PC-9 (cell line): ENCODE data around the gene PER3. TPM values are rescaled to one million over a fixed set of nuclear protein-coding genes. Genes with fewer than 3 reads are reported as not detected.

ENCODE experiments used
- BruUV-seq: library from RNA; stranded (reverse); fragments of 400-500 nt; replicated peaks from 2 replicates; lab custom pipeline; 2021; lab: Mats Ljungman, UMichigan
- CTCF ChIA-PET: fragments of 300-600 bp; sonication (Branson Sonifier 250); formaldehyde crosslinking; loops from one replicate; lab custom pipeline; 2022; ENCODE audit warnings: antibody characterized with exemption; lab: Charles Lee
- POLR2A ChIA-PET: fragments of 300-600 bp; sonication (Branson Sonifier 250); formaldehyde crosslinking; loops from one replicate; lab custom pipeline; 2022; ENCODE audit warnings: antibody characterized with exemption; ENCODE audit not compliant: unreplicated experiment; lab: Charles Lee
- DNase-seq, 2 experiments: peaks; one replicate each; pipeline versions ENCODE4 v3.0.0 to v3.0.0-alpha.2; 2015 to 2022; ENCODE audit warnings: mixed read lengths in 1 of 2
- H2AFZ ChIP-seq: fragments of 200-600 bp; sonication (generic); 2 replicates; pipeline ENCODE4 v1.8.1; 2017; ENCODE audit warnings: antibody characterized with exemption
- H3F3A ChIP-seq: fragments of 200-600 bp; sonication (generic); 2 replicates; pipeline ENCODE4 v1.8.1; 2017; ENCODE audit warnings: antibody characterized with exemption, mild to moderate bottlenecking, low read depth; ENCODE audit not compliant: insufficient read depth
- H3K27ac ChIP-seq: fragments of 200-600 bp; sonication (generic); 2 replicates; pipeline ENCODE4 v1.6.1; 2016; ENCODE audit warnings: mixed run types
- H3K27me3 ChIP-seq: fragments of 200-600 bp; sonication (generic); 2 replicates; pipeline ENCODE4 v1.6.1; 2016; ENCODE audit warnings: low read depth, mixed run types; ENCODE audit not compliant: insufficient read depth
- H3K36me3 ChIP-seq: fragments of 200-600 bp; sonication (generic); 2 replicates; pipeline ENCODE4 v1.6.1; 2016; ENCODE audit warnings: low read depth, mixed run types
- H3K4me1 ChIP-seq: fragments of 200-600 bp; sonication (generic); replicated peaks from 2 replicates; pipeline ENCODE4 v1.6.1; 2016; ENCODE audit warnings: mixed run types; ENCODE audit not compliant: insufficient read depth
- H3K4me2 ChIP-seq: fragments of 200-600 bp; sonication (generic); 2 replicates; pipeline ENCODE4 v1.6.1; 2017; ENCODE audit warnings: mixed run types
- H3K4me3 ChIP-seq: fragments of 200-600 bp; sonication (generic); 2 replicates; pipeline ENCODE4 v1.6.1; 2016; ENCODE audit warnings: mixed run types
- H3K79me2 ChIP-seq: fragments of 200-600 bp; sonication (generic); 2 replicates; pipeline ENCODE4 v1.6.1; 2017; ENCODE audit warnings: low read depth, mixed run types
- H3K9me2 ChIP-seq: fragments of 200-600 bp; sonication (generic); 2 replicates; pipeline ENCODE4 v1.8.1; 2017; ENCODE audit warnings: mild to moderate bottlenecking; ENCODE audit not compliant: insufficient read depth
- H3K9me3 ChIP-seq: fragments of 200-600 bp; sonication (generic); 2 replicates; pipeline ENCODE4 v1.8.1; 2016; ENCODE audit warnings: low read depth; ENCODE audit not compliant: insufficient read depth
- H4K20me1 ChIP-seq: fragments of 200-600 bp; sonication (generic); 2 replicates; pipeline ENCODE4 v1.8.1; 2017; ENCODE audit not compliant: insufficient read depth
- EZH2 ChIP-seq: fragments of 200-600 bp; sonication (generic); IDR thresholded peaks from 2 replicates; pipeline ENCODE4 v1.8.0; 2017; ENCODE audit warnings: antibody characterized with exemption, low read depth
- intact Hi-C: fragments of 100-400 bp; cut with micrococcal nuclease; formaldehyde crosslinking; loops from one replicate; pipeline ENCODE4 v1.10.0; 2022; ENCODE audit not compliant: unreplicated experiment
- total RNA-seq: library from RNA; stranded (reverse); gene quantifications from 2 replicates; pipeline ENCODE4 v1.2.3, GENCODE V29; 2021
- TF ChIP-seq, protein P1 (sequence below): fragments of 200-600 bp; sonication (generic); conservative IDR thresholded peaks from 2 replicates; pipeline ENCODE4 v1.6.1; 2017; ENCODE audit warnings: mixed run types, antibody characterized with exemption, mild to moderate bottlenecking, moderate library complexity

The PER3 gene
- total RNA-seq, 1 experiment from 2014 or later: 25.1 TPM

DNA sequence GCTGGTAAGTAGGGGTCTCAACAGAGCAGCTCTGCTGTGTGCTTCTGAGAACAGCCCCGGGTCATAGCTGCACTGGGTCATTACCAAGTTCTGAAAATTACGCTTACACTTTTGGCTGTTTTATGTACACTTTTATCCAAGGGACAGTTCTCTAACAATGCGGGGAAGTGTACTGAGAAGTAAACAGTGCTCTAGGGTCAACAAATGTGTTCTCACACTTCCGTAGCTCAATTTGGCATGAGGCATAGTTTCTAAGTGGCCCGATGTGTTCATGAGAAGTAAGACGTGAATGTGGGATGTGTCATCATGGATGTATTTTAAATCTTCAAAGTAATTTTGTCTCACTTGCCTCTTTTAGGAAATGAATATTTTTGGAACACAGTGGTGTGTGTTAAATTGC lies 23.8 kb upstream of the PER3 start:
- intact Hi-C loops: no loop called here
- BruUV-seq: no TSS peak

DNA sequence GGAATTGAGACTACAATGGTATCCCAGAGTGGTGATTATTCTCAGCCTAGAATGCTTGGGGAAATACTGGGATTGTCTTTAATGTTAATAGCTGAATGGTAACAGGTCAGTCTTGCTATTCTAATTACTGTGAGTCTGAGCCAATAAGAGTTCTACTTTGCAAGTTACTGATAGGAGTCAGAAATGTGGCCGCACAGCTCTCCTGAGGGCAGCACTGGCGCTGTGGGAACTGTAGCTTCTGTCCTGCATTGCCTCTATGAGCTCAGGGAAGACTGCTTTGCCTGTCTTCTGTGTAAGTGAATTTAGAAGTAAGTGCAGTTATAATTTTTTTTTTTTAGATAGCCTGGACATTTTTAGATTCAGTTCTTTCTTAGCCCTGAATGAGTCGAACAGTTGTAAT lies 23.0 kb upstream of the PER3 start:
- no peak overlapping the region for H2AFZ ChIP-seq
- H3K9me3 ChIP-seq: no peaks in the 10 kb centered on the region
- no peaks in the 10 kb centered on the region for H3F3A ChIP-seq
- no peaks in the 10 kb centered on the region; the same call in 1 of the 2 replicates for H3K27me3 ChIP-seq
- POLR2A ChIA-PET: no interaction called here
- H3K27ac ChIP-seq: no peak overlapping the region
- CTCF ChIA-PET: interaction anchor here (1.0 kb wide), 1 partner anchor 9 kb away, joined by 5 read pairs; no protein-coding TSS in a partner anchor
- no peak overlapping the region for H3K4me3 ChIP-seq
- intact Hi-C loops: no loop called here
- DNase-seq: no peak
- no peak overlapping the region for H3K4me2 ChIP-seq
- H3K79me2 ChIP-seq: no peaks in the 10 kb centered on the region
- no peak for TF ChIP-seq EZH2
- TF ChIP-seq, protein P1, sequence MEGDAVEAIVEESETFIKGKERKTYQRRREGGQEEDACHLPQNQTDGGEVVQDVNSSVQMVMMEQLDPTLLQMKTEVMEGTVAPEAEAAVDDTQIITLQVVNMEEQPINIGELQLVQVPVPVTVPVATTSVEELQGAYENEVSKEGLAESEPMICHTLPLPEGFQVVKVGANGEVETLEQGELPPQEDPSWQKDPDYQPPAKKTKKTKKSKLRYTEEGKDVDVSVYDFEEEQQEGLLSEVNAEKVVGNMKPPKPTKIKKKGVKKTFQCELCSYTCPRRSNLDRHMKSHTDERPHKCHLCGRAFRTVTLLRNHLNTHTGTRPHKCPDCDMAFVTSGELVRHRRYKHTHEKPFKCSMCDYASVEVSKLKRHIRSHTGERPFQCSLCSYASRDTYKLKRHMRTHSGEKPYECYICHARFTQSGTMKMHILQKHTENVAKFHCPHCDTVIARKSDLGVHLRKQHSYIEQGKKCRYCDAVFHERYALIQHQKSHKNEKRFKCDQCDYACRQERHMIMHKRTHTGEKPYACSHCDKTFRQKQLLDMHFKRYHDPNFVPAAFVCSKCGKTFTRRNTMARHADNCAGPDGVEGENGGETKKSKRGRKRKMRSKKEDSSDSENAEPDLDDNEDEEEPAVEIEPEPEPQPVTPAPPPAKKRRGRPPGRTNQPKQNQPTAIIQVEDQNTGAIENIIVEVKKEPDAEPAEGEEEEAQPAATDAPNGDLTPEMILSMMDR: no peak
- no TSS peak for BruUV-seq
- no peaks in the 10 kb centered on the region for H4K20me1 ChIP-seq
- H3K36me3 ChIP-seq: no peaks in the 10 kb centered on the region
- H3K9me2 ChIP-seq: no peaks in the 10 kb centered on the region
- H3K4me1 ChIP-seq: no peaks in the 10 kb centered on the region

More for the DNA sequence above, 23.8 kb upstream of the PER3 start:
- Histone ChIP-seq H3K79me2 (no peaks in the 10 kb centered on the region), H3K27ac (no peak overlapping the region), H3K4me1 (no peaks in the 10 kb centered on the region), H2AFZ (no peak overlapping the region), H3K4me3 (no peak overlapping the region), H3K4me2 (no peak overlapping the region), H3K9me2 (no peaks in the 10 kb centered on the region), H4K20me1 (no peaks in the 10 kb centered on the region), H3K9me3 (no peaks in the 10 kb centered on the region), H3K27me3 (peaks cover 6% of the 10 kb centered on the region; the same call in 1 of the 2 replicates), H3F3A (no peaks in the 10 kb centered on the region), H3K36me3 (no peaks in the 10 kb centered on the region)
- TF ChIP-seq EZH2: no peak
- TF ChIP-seq, protein P1: no peak
- CTCF ChIA-PET: no interaction called here
- POLR2A ChIA-PET: no interaction called here
- no peak for DNase-seq

GRCh38 chr1:7767176-7767575 lies 16.9 kb upstream of the PER3 start:
- intact Hi-C loops: no loop called here
- H3K36me3 ChIP-seq: no peaks in the 10 kb centered on the region
- H3K27ac ChIP-seq: no peak overlapping the region
- BruUV-seq: no TSS peak
- TF ChIP-seq, protein P1: no peak
- no peak for TF ChIP-seq EZH2
- no peaks in the 10 kb centered on the region for H4K20me1 ChIP-seq
- H3F3A ChIP-seq: no peaks in the 10 kb centered on the region
- H2AFZ ChIP-seq: no peak overlapping the region
- H3K9me2 ChIP-seq: no peaks in the 10 kb centered on the region
- H3K4me2 ChIP-seq: no peak overlapping the region
- no peaks in the 10 kb centered on the region; the same call in 1 of the 2 replicates for H3K27me3 ChIP-seq
- CTCF ChIA-PET: no interaction called here
- H3K4me1 ChIP-seq: peaks cover 7% of the 10 kb centered on the region; the same call in 1 of the 2 replicates
- peaks cover 8% of the 10 kb centered on the region for H3K79me2 ChIP-seq
- POLR2A ChIA-PET: no interaction called here
- H3K9me3 ChIP-seq: no peaks in the 10 kb centered on the region
- no peak overlapping the region for H3K4me3 ChIP-seq
- DNase-seq: no peak
